ENCODE measurements around the gene ST6GALNAC3.

DNA sequence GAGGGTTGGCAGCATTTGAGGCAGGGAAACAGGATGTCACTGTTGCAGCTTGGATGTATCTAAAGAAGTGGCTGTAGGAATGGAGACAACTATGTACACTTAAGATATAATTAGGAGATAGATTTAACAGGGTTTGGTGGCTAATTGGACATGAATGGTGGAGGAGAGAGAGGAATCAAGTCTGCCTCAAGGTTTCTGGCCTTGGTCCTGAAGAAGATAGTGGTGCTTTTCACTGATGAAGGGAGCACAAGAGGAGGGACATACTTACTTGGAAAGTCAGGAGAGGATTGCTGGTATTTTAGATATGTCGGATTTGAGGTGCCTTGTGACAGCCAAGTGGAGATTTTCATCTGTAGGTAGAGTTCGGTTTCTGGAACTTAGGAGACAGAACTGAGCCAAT lies 123.9 kb downstream of the ST6GALNAC3 start:
- TF ChIP-seq, protein P1, sequence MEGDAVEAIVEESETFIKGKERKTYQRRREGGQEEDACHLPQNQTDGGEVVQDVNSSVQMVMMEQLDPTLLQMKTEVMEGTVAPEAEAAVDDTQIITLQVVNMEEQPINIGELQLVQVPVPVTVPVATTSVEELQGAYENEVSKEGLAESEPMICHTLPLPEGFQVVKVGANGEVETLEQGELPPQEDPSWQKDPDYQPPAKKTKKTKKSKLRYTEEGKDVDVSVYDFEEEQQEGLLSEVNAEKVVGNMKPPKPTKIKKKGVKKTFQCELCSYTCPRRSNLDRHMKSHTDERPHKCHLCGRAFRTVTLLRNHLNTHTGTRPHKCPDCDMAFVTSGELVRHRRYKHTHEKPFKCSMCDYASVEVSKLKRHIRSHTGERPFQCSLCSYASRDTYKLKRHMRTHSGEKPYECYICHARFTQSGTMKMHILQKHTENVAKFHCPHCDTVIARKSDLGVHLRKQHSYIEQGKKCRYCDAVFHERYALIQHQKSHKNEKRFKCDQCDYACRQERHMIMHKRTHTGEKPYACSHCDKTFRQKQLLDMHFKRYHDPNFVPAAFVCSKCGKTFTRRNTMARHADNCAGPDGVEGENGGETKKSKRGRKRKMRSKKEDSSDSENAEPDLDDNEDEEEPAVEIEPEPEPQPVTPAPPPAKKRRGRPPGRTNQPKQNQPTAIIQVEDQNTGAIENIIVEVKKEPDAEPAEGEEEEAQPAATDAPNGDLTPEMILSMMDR (IDR thresholded peaks at IDR 0.05; ENCODE audit: low read length), result no peak
- TF ChIP-seq EZH2phosphoT487 (IDR thresholded peaks at IDR 0.05; ENCODE audit: low read length), result no peak

All from MM.1S (cell line).